ENCODE results near the gene ZNF185. TPM values are rescaled to one million over a fixed set of nuclear protein-coding genes. Genes with fewer than 3 reads are reported as not detected.
"Not testable (repeated sequence)": the region's sequence is repeated elsewhere in the genome, so short reads cannot be mapped to it uniquely, and the experiment has no call there.

Gene ZNF185
- total RNA-seq, 1 donor from 2014 or later, result 2.6 TPM

DNA sequence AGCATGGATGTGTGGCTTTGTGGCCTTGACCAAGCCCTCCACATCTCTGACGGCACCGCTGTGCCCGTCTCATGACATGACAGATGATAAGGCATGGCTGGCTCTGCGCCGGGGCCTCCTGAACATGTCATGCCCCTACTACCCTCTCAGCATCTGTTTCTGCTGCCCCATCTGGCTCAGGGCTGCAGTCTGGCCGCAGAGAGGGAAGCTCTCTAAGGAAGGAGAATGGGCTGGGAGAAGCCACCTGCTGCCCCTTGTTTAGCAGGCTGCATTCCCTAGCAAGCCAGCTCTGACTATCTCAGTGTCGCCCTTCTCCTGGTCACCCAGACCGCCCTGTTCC is 7.2 kb downstream of the ZNF185 start:
- H3K36me3 Mint-ChIP-seq (ENCODE audit: low read depth), result no peaks in the 10 kb centered on the region
- H3K4me1 Mint-ChIP-seq, result peaks cover 19% of the 10 kb centered on the region
- H3K4me3 Mint-ChIP-seq, result no peak overlapping the region
- no peak for DNase-seq (ENCODE audit: low read depth, low spot score)
- H3K9me3 Mint-ChIP-seq, result no peaks in the 10 kb centered on the region
- TF ChIP-seq, protein P1, sequence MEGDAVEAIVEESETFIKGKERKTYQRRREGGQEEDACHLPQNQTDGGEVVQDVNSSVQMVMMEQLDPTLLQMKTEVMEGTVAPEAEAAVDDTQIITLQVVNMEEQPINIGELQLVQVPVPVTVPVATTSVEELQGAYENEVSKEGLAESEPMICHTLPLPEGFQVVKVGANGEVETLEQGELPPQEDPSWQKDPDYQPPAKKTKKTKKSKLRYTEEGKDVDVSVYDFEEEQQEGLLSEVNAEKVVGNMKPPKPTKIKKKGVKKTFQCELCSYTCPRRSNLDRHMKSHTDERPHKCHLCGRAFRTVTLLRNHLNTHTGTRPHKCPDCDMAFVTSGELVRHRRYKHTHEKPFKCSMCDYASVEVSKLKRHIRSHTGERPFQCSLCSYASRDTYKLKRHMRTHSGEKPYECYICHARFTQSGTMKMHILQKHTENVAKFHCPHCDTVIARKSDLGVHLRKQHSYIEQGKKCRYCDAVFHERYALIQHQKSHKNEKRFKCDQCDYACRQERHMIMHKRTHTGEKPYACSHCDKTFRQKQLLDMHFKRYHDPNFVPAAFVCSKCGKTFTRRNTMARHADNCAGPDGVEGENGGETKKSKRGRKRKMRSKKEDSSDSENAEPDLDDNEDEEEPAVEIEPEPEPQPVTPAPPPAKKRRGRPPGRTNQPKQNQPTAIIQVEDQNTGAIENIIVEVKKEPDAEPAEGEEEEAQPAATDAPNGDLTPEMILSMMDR (conservative IDR thresholded peaks at IDR 0.05), result no peak
- H3K27ac Mint-ChIP-seq (ENCODE audit: unreplicated experiment), result no peak overlapping the region
- no peaks in the 10 kb centered on the region for H3K27me3 Mint-ChIP-seq (ENCODE audit: low read depth)

DNA sequence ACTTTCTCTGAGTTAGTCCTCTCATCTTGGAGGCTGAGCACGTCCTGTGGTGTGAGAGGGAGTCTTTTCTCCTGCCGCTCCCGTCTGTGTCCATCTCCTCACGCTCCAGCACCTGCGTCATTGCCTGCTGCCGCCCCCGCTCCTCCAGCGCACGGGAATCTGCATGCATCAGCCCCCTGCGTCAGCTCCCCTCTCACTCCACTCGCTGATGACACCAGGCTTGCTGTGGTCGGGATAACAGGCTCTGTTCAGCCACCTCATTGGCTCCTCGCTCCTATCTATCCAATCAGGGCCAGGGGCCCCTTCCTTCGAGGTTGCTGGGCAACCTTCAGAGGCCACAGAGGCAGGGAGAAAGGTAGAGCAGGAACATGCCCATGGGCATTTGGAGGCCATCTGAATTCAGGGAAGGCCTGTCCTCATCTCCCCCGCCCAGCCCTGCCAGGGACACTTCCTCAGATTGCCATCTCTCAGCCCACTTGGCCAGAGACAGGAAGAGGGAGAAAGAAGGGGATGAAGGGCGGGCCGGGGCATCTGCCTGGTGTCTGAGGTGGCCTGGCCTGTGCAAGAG is 9.3 kb downstream of the ZNF185 start:
- peak; percentile 32 for DNase-seq (ENCODE audit: low read depth, low spot score)
- Mint-ChIP-seq H3K4me1 (peaks cover 13% of the 10 kb centered on the region), H3K9me3 (no peaks in the 10 kb centered on the region), H3K4me3 (peak overlapping the region; percentile 81), H3K27me3 (ENCODE audit: low read depth) (no peaks in the 10 kb centered on the region), H3K36me3 (ENCODE audit: low read depth) (no peaks in the 10 kb centered on the region), H3K27ac (ENCODE audit: unreplicated experiment) (no peak overlapping the region)
- TF ChIP-seq, protein P1 (conservative IDR thresholded peaks at IDR 0.05), result no peak

DNA sequence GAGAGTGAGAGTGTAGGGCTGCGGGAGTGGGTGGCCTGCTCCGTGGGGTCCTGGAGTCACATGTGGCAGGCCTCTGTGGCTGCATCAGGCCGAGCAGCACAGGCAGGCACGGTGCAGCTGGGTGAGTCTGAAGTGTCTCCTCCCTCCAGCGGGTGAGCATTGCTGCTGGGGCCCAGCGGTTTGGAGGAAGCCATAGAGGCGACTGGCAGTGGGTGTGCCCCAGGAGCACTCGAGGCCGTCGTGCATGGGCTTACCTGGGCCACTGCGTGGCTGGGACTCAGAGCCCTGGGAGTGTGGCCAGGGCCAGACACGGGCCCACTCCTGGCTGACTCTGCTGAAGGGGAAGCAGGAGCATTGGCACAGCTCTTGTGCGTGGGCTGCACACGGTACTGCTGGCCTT is 10.6 kb downstream of the ZNF185 start:
- Mint-ChIP-seq H3K4me3 (no peak overlapping the region), H3K36me3 (ENCODE audit: low read depth) (no peaks in the 10 kb centered on the region), H3K4me1 (peaks cover 9% of the 10 kb centered on the region), H3K27ac (ENCODE audit: unreplicated experiment) (no peak overlapping the region), H3K27me3 (ENCODE audit: low read depth) (no peaks in the 10 kb centered on the region), H3K9me3 (no peaks in the 10 kb centered on the region)
- TF ChIP-seq, protein P1 (conservative IDR thresholded peaks at IDR 0.05), result no peak
- no peak for DNase-seq (ENCODE audit: low read depth, low spot score)

DNA sequence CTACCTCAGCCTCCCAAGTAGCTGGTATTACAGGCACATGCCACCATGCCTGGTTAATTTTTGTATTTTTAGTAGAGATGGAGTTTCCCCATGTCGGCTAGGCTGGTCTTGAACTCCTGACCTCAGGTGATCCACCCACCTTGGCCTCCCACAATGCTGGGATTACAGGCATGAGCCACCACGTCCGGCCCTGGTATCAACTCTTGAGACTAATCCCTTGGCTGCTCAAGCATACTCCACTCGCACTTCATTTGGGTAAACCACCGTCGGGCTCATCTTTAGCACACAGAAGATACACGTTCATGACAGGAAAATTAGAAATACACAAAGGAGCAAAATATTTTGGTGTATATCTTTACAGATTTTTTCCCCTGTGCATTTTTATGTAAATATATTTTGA is 12.2 kb downstream of the ZNF185 start:
- H3K27ac Mint-ChIP-seq (ENCODE audit: unreplicated experiment), result peak overlapping the region; percentile 75
- H3K9me3 Mint-ChIP-seq; H3K4me3 Mint-ChIP-seq; H3K27me3 Mint-ChIP-seq (ENCODE audit: low read depth); H3K36me3 Mint-ChIP-seq (ENCODE audit: low read depth); H3K4me1 Mint-ChIP-seq; DNase-seq (ENCODE audit: low read depth, low spot score): not testable (repeated sequence)

DNA sequence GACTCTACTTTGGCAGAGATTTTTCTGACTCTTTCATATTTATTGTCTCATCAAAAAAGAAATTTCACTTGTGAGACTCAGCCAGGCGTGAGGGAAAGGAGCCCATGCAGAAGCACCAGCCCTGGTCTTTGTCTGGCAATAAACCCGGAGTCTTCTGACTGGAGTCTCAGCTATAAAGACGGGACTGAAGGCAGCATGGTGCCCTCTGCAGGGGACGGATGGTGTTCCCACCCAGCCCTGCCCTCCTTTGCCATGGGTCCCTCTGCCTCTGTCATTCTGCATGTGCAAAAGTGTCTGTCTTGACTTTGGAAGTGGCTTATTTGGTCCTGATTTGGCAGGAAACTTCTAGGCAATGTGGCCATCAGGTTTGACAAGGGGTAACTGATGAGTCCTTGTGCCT is 14.2 kb downstream of the ZNF185 start:
- Mint-ChIP-seq H3K27me3 (ENCODE audit: low read depth) (no peaks in the 10 kb centered on the region), H3K4me1 (peaks cover 6% of the 10 kb centered on the region), H3K27ac (ENCODE audit: unreplicated experiment) (no peak overlapping the region), H3K36me3 (ENCODE audit: low read depth) (no peaks in the 10 kb centered on the region), H3K9me3 (no peaks in the 10 kb centered on the region), H3K4me3 (no peak overlapping the region)
- no peak for DNase-seq (ENCODE audit: low read depth, low spot score)
- TF ChIP-seq, protein P1 (conservative IDR thresholded peaks at IDR 0.05), result no peak

DNA sequence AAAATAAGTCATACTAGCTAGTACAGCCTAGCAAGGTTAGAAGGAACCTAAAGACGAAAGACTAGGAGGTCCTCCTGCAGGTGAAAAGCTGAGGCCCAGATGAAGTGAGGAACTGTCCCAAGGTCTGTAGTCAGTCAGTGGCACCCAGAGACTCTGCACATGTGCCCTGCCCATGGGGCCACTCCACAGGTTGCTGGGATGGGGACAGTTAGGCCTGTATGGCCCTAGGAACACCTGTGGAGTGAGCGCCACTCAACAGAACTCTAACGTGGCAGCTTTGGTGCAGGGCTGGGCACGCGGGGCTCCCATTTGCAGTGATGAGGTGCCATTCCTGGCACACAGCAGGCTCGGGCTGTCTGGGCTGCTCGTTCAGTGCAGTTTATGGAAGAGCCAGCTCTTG is 14.8 kb downstream of the ZNF185 start:
- Mint-ChIP-seq H3K4me1 (peaks cover under 1% of the 10 kb centered on the region), H3K27me3 (ENCODE audit: low read depth) (no peaks in the 10 kb centered on the region), H3K27ac (ENCODE audit: unreplicated experiment) (no peak overlapping the region), H3K4me3 (no peak overlapping the region), H3K9me3 (no peaks in the 10 kb centered on the region), H3K36me3 (ENCODE audit: low read depth) (no peaks in the 10 kb centered on the region)
- TF ChIP-seq, protein P1 (conservative IDR thresholded peaks at IDR 0.05), result no peak
- no peak for DNase-seq (ENCODE audit: low read depth, low spot score)
